Ramos (cell line): Measurements from ENCODE around the gene SWAP70.
"Not testable (repeated sequence)": the region's sequence is repeated elsewhere in the genome, so short reads cannot be mapped to it uniquely, and the experiment has no call there.

Experiments used
- in situ Hi-C: fragments of 300-500 bp; cut with MboI; formaldehyde crosslinking; loops from one replicate; pipeline ENCODE4 v1.14.3; 2022; ENCODE audit warnings: low sequenced_read_pairs; ENCODE audit not compliant: unreplicated experiment

Gene SWAP70

GRCh38 chr11:9688716-9689511 lies 25.0 kb downstream of the SWAP70 start:
- in situ Hi-C loops = no loop called here

- in situ Hi-C loops = loop anchor here (5.0 kb wide), 1 partner anchor 77 kb away; no protein-coding TSS in a partner anchor
Measured at GRCh38 chr11:9689721-9690120, 25.8 kb downstream of the SWAP70 start.

GRCh38 chr11:9691865-9692264 lies 28.0 kb downstream of the SWAP70 start:
- in situ Hi-C loops = loop anchor here (5.0 kb wide), 1 partner anchor 80 kb away; no protein-coding TSS in a partner anchor

GRCh38 chr11:9692691-9693090 lies 28.8 kb downstream of the SWAP70 start:
- in situ Hi-C loops = loop anchor here (5.0 kb wide), 1 partner anchor 80 kb away; no protein-coding TSS in a partner anchor

- in situ Hi-C loops = loop anchor here (5.0 kb wide), 1 partner anchor 82 kb away; no protein-coding TSS in a partner anchor
Measured at GRCh38 chr11:9693801-9694553, 30.1 kb downstream of the SWAP70 start.

- in situ Hi-C loops = loop anchor here (5.0 kb wide), 1 partner anchor 47 kb away; no protein-coding TSS in a partner anchor
Measured at GRCh38 chr11:9695228-9695627, 31.4 kb downstream of the SWAP70 start.

GRCh38 chr11:9697766-9698165 lies 33.9 kb downstream of the SWAP70 start:
- in situ Hi-C loops = loop anchor here (5.0 kb wide), 1 partner anchor 45 kb away; no protein-coding TSS in a partner anchor

- in situ Hi-C loops = no loop called here
Measured at GRCh38 chr11:9700105-9700801, 36.4 kb downstream of the SWAP70 start.

GRCh38 chr11:9701799-9702198 lies 37.9 kb downstream of the SWAP70 start:
- in situ Hi-C loops = no loop called here

- in situ Hi-C loops = no loop called here
Measured at GRCh38 chr11:9703280-9703679, 39.4 kb downstream of the SWAP70 start.

GRCh38 chr11:9704037-9704436 lies 40.2 kb downstream of the SWAP70 start:
- in situ Hi-C loops = no loop called here

- in situ Hi-C loops = no loop called here
Measured at GRCh38 chr11:9704620-9705019, 40.7 kb downstream of the SWAP70 start.

GRCh38 chr11:9705361-9705760 lies 41.5 kb downstream of the SWAP70 start:
- in situ Hi-C loops = not testable (repeated sequence)

- in situ Hi-C loops = no loop called here
Measured at GRCh38 chr11:9708544-9708943, 44.7 kb downstream of the SWAP70 start.

GRCh38 chr11:9710223-9710622 lies 46.3 kb downstream of the SWAP70 start:
- in situ Hi-C loops = no loop called here

- in situ Hi-C loops = no loop called here
Measured at GRCh38 chr11:9710852-9711251, 47.0 kb downstream of the SWAP70 start.

GRCh38 chr11:9711454-9712307 lies 47.8 kb downstream of the SWAP70 start:
- in situ Hi-C loops = no loop called here

GRCh38 chr11:9714272-9714940 lies 50.5 kb downstream of the SWAP70 start:
- in situ Hi-C loops = no loop called here
